NCI-H2107 treated with DMSO at 0.1 percent for 48 hours (cell line): ENCODE data around the gene ERMP1.
A peak's percentile ranks its signal among the peaks of the same experiment; 100 is the strongest.
"Not testable (repeated sequence)": the region's sequence is repeated elsewhere in the genome, so short reads cannot be mapped to it uniquely, and the experiment has no call there.

Experiments used
- DNase-seq: peaks from one replicate; lab custom pipeline; 2025; ENCODE audit not compliant: unreplicated experiment; lab: John Stamatoyannopoulos, UW

The ERMP1 gene

GRCh38 chr9:5784526-5785315, 48.2 kb downstream of the ERMP1 start:
- no peak for DNase-seq

DNA sequence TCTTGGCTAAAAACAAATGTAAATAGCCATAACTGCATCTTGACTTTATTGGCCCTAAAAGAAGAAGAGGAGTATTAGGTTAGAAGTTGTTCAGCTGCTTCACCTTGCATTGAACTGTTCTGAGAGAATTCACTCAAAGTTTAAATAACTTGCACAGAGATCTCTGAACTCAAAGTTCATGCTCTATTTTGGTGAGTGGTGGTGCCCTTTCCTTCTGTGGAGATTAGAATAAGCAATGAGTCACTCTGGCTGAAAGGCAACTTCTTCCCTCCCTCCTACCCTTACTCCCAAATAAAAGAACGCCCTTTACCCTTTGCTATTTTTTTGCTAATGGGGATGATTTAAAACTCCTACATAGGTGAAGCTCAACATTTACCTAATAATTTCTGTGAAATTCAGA, 48.9 kb downstream of the ERMP1 start:
- DNase-seq, result no peak

DNA sequence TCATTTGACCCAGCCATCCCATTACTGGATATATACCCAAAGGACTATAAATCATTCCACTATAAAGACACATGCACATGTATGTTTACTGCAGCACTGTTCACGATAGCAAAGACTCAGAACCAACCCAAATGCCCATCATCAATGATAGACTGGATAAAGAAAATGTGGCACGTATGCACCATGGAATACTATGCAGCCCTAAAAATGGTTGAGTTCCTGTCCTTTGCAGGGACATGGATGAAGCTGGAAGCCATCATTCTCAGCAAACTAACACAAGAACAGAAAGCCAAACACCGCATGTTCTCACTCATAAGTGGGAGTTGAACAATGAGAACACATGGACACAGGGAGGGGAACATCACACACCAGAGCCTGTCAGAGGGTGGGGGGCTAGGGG, 49.5 kb downstream of the ERMP1 start:
- DNase-seq, result not testable (repeated sequence)

DNA sequence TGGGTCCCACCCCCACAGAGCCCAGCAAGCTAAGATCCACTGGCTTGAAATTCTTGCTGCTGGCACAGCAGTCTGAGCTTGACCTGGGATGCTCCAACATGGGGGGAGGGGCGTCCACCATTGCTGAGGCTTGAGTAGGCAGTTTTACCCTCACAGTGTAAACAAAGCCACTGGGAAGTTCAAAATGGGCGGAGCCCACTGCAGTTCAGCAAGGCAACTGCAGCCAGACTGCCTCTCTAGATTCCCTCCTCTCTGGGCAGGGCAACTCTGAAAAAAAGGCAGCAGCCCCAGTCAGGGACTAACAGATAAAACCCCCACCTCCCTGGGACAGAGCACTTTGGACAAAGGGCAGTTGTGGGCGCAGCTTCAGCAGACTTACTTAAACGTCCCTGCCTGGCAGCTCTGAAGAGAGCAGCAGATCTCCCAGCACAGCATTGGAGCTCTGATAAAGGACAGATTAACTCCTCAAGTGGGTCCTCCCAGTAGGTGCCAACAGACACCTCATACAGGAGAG, 53.2 kb downstream of the ERMP1 start:
- not testable (repeated sequence) for DNase-seq

- DNase-seq, result no peak
Measured at GRCh38 chr9:5778805-5779204, 54.1 kb downstream of the ERMP1 start.

GRCh38 chr9:5773324-5773999, 59.5 kb downstream of the ERMP1 start:
- DNase-seq, result no peak

- no peak for DNase-seq
Measured at GRCh38 chr9:5767968-5768932, 64.7 kb downstream of the ERMP1 start.

- peak; percentile 27 for DNase-seq
Measured at GRCh38 chr9:5764130-5764868, 68.6 kb downstream of the ERMP1 start.

- DNase-seq, result no peak
Measured at GRCh38 chr9:5762421-5762820, 70.5 kb downstream of the ERMP1 start.

DNA sequence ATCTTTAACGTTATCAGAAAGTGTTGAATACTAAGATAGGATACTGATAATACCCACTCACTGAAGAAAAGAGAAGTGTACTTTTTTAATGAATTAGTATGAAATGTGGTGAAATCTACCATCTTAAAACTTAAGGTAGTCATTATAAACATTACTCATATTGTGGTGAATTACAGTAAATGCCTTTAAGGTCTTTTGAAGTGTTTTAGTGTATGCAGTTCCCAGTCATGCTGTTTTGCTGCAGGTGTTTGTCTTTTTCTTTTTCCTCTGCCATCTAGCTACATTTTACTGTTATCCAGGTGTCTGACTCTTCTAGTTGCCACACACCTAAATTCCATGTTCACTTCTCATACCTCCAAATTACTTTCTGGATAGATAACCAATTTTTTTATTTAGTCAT, 72.6 kb downstream of the ERMP1 start:
- no peak for DNase-seq

DNA sequence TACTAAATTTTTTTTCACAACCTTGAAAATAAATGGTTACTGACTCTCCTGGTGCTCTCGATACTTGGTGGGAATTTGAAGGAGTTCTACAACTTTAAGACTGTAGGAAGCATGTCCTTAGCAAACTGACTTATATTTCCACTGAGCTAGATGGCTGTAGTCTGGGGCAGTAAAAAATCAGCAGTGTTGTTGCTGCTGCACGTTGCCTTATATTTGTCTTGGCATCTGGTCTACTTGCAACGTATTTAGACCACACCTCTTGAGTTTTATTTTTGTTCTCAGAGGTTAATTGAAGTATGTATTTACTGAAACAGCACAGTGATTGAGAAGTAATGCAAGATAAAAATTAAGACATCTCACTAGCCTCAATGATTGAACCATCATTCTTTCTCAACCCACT, 76.3 kb downstream of the ERMP1 start:
- DNase-seq, result no peak

- DNase-seq, result no peak
Measured at GRCh38 chr9:5750569-5750968, 82.3 kb downstream of the ERMP1 start.

DNA sequence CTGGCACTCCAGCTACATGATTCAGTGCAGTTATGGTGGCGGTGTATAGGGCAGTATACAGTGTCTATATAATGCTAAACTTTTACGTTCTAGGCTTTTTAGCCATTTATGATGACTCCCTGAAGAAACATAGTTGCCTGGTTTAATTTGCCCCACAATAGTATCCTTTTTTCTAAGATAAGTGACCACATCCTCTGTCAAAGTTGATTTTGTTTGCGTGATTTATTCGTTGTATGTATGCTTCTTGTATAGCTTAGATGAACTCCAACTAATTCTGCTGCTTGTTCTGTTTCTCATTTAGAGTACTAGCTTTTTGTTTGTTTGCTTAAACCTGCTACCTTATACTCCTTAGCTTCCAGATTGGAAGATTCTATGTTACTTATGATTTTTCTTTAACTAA, 83.6 kb downstream of the ERMP1 start:
- no peak for DNase-seq

GRCh38 chr9:5748438-5748837, 84.5 kb downstream of the ERMP1 start:
- no peak for DNase-seq

GRCh38 chr9:5743109-5743508, 89.8 kb downstream of the ERMP1 start:
- DNase-seq, result no peak

GRCh38 chr9:5736563-5737346, 96.2 kb downstream of the ERMP1 start:
- DNase-seq, result no peak

- no peak for DNase-seq
Measured at GRCh38 chr9:5735072-5735471, 97.8 kb downstream of the ERMP1 start.
